ENCODE measurements around the gene GNL2.
"Not testable (repeated sequence)": the region's sequence is repeated elsewhere in the genome, so short reads cannot be mapped to it uniquely, and the experiment has no call there.

The GNL2 gene

GRCh38 chr1:37558411-37558810, 37.3 kb downstream of the GNL2 start:
- DNase-seq, result no peak

- no peak for DNase-seq
Measured at GRCh38 chr1:37557402-37557801, 38.3 kb downstream of the GNL2 start.

GRCh38 chr1:37556712-37557196, 39.0 kb downstream of the GNL2 start, which contains the start of gene DNALI1:
DNALI1 (plus strand) TSS chr1:37556940; CDS start chr1:37556995, 55 bp downstream.
- no peak for DNase-seq

- peak; percentile 82 for DNase-seq
Measured at GRCh38 chr1:37553927-37554808, 41.6 kb downstream of the GNL2 start, which contains the start of gene SNIP1. SNIP1 (minus strand) TSS chr1:37554293; CDS start chr1:37554229, 64 bp downstream.

- no peak for DNase-seq
Measured at GRCh38 chr1:37553598-37553926, 42.2 kb downstream of the GNL2 start.

- DNase-seq, result no peak
Measured at GRCh38 chr1:37549341-37549740, 46.4 kb downstream of the GNL2 start.

- DNase-seq, result no peak
Measured at GRCh38 chr1:37545019-37545418, 50.7 kb downstream of the GNL2 start.

GRCh38 chr1:37544530-37544929, 51.2 kb downstream of the GNL2 start:
- DNase-seq, result no peak

GRCh38 chr1:37540036-37540785, 55.5 kb downstream of the GNL2 start:
- DNase-seq, result no peak

GRCh38 chr1:37539154-37539553, 56.6 kb downstream of the GNL2 start:
- not testable (repeated sequence) for DNase-seq

- no peak for DNase-seq
Measured at GRCh38 chr1:37537378-37537777, 58.4 kb downstream of the GNL2 start.

GRCh38 chr1:37533317-37534093, 62.2 kb downstream of the GNL2 start:
- no peak for DNase-seq

- DNase-seq, result not testable (repeated sequence)
Measured at GRCh38 chr1:37532418-37533156, 63.1 kb downstream of the GNL2 start.

- DNase-seq, result not testable (repeated sequence)
Measured at GRCh38 chr1:37529888-37530287, 65.8 kb downstream of the GNL2 start.

- DNase-seq, result no peak
Measured at GRCh38 chr1:37519613-37520012, 76.1 kb downstream of the GNL2 start.

GRCh38 chr1:37518929-37519328, 76.8 kb downstream of the GNL2 start:
- not testable (repeated sequence) for DNase-seq

GRCh38 chr1:37518241-37518640, 77.5 kb downstream of the GNL2 start:
- not testable (repeated sequence) for DNase-seq

- DNase-seq, result no peak
Measured at GRCh38 chr1:37517569-37517968, 78.2 kb downstream of the GNL2 start.

All from NK-92 treated with Interleukin-12 subunit alpha and Interleukin-12 subunit beta, amount 100 ng/mL, for 24 hours (cell line).